ENCODE data around the gene S100P. TPM values are rescaled to one million over a fixed set of nuclear protein-coding genes. Genes with fewer than 3 reads are reported as not detected.

S100P gene
- total and polyA plus RNA-seq, 3 experiments from 2014 or later = 1.0 to 1.7 (median 1.2) TPM

- Histone ChIP-seq H3K4me3 (ENCODE audit: low read length) (no peak overlapping the region), H3K36me3 (ENCODE audit: insufficient read depth, low read length) (peaks cover 10% of the 10 kb centered on the region), H3K27ac (ENCODE audit: low read depth, low read length) (no peak overlapping the region), H3K4me1 (ENCODE audit: insufficient read depth, low read length) (peaks cover 60% of the 10 kb centered on the region), H3K27me3 (ENCODE audit: insufficient read depth, low read length, poor library complexity, severe bottlenecking) (no peaks in the 10 kb centered on the region), H3K9me3 (ENCODE audit: low read length) (no peaks in the 10 kb centered on the region)
- Mint-ChIP-seq H3K27me3 (peaks cover 0 to 3% of the 10 kb centered on the region in 2 donors), H3K36me3 (peaks cover 3 to 44% (median 11%) of the 10 kb centered on the region in 3 donors), H3K27ac (peak overlapping the region; percentile 74 to 94 (median 86)), H3K9me3 (no peaks in the 10 kb centered on the region), H3K4me1 (peaks cover 62 to 81% (median 77%) of the 10 kb centered on the region in 3 donors), H3K4me3 (peak overlapping the region in 3 of 7 donors; percentile 8 to 54 (median 47))
- POLR2A ChIA-PET = interaction anchor here (0.6 to 2.6 kb wide), 4 partner anchors 9 to 368 kb away, joined by 3 to 17 read pairs (median 3); partner anchors contain the start of gene GRPEL1
- CTCF ChIA-PET = interaction anchor here (1.0 to 29.4 kb wide), 5 partner anchors 10 to 27 kb away, joined by 4 to 369 read pairs (median 13); partner anchors contain the start of gene MRFAP1L1
- DNase-seq = no peak
Observed at GRCh38 chr4:6699903-6700302, 6.2 kb downstream of the S100P start.

- Mint-ChIP-seq H3K9me3 (no peaks in the 10 kb centered on the region), H3K4me1 (peaks cover 63 to 81% (median 77%) of the 10 kb centered on the region in 3 donors), H3K27me3 (peaks cover 0 to 3% of the 10 kb centered on the region in 2 donors), H3K4me3 (no peak overlapping the region), H3K27ac (peak overlapping the region in 5 of 8 donors; percentile 47 to 90 (median 61)), H3K36me3 (peaks cover 3 to 56% (median 17%) of the 10 kb centered on the region in 3 donors)
- Histone ChIP-seq H3K9me3 (ENCODE audit: low read length) (no peaks in the 10 kb centered on the region), H3K27ac (ENCODE audit: low read depth, low read length) (no peak overlapping the region), H3K4me1 (ENCODE audit: insufficient read depth, low read length) (peaks cover 60% of the 10 kb centered on the region), H3K36me3 (ENCODE audit: insufficient read depth, low read length) (peaks cover 14% of the 10 kb centered on the region), H3K4me3 (ENCODE audit: low read length) (no peak overlapping the region), H3K27me3 (ENCODE audit: insufficient read depth, low read length, poor library complexity, severe bottlenecking) (no peaks in the 10 kb centered on the region)
- CTCF ChIA-PET = interaction anchor here (0.7 to 29.4 kb wide), 7 partner anchors 11 to 173 kb away, joined by 3 to 369 read pairs (median 6); a partner anchor contains a TSS
- DNase-seq = peak in 2 of 5 donors; percentile 36 to 44
- POLR2A ChIA-PET = interaction anchor here (1.3 to 2.6 kb wide), 2 partner anchors 11 to 27 kb away, joined by 6 to 17 read pairs; no protein-coding TSS in a partner anchor
Observed at GRCh38 chr4:6701371-6701770, 7.7 kb downstream of the S100P start.

- H3K36me3 ChIP-seq (ENCODE audit: insufficient read depth, low read length) = peaks cover 24% of the 10 kb centered on the region
- ChIA-PET POLR2A (interaction anchor here (0.9 kb wide), 1 partner anchor 12 kb away, joined by 4 read pairs; no protein-coding TSS in a partner anchor), CTCF (interaction anchor here (1.0 to 29.4 kb wide), 3 partner anchors 12 to 44 kb away, joined by 3 to 369 read pairs (median 39); a partner anchor contains a TSS)
- Mint-ChIP-seq H3K4me1 (peaks cover 66 to 85% (median 80%) of the 10 kb centered on the region in 3 donors), H3K27me3 (peaks cover 0 to 3% of the 10 kb centered on the region in 2 donors), H3K9me3 (no peaks in the 10 kb centered on the region), H3K36me3 (peaks cover 9 to 67% (median 22%) of the 10 kb centered on the region in 3 donors), H3K27ac (peak overlapping the region in 5 of 8 donors; percentile 23 to 56 (median 27)), H3K4me3 (no peak overlapping the region)
- no peak overlapping the region for H3K27ac ChIP-seq (ENCODE audit: low read depth, low read length)
- no peaks in the 10 kb centered on the region for H3K27me3 ChIP-seq (ENCODE audit: insufficient read depth, low read length, poor library complexity, severe bottlenecking)
- no peak overlapping the region for H3K4me3 ChIP-seq (ENCODE audit: low read length)
- peaks cover 61% of the 10 kb centered on the region for H3K4me1 ChIP-seq (ENCODE audit: insufficient read depth, low read length)
- no peak for DNase-seq
- H3K9me3 ChIP-seq (ENCODE audit: low read length) = no peaks in the 10 kb centered on the region
Observed at GRCh38 chr4:6702761-6703160, 9.1 kb downstream of the S100P start.

- no peaks in the 10 kb centered on the region for H3K9me3 ChIP-seq (ENCODE audit: low read length)
- Mint-ChIP-seq H3K27me3 (peaks cover 0 to 3% of the 10 kb centered on the region in 2 donors), H3K4me3 (peak overlapping the region in 1 of 7 donors; percentile 53), H3K4me1 (peaks cover 70 to 88% (median 83%) of the 10 kb centered on the region in 3 donors), H3K36me3 (peaks cover 14 to 77% (median 28%) of the 10 kb centered on the region in 3 donors), H3K27ac (peak overlapping the region; percentile 31 to 92 (median 78)), H3K9me3 (no peaks in the 10 kb centered on the region)
- ChIA-PET CTCF (interaction anchor here (1.3 to 29.4 kb wide), 5 partner anchors 13 to 170 kb away, joined by 4 to 369 read pairs (median 8); a partner anchor contains a TSS), POLR2A (interaction anchor here (1.4 kb wide), 1 partner anchor 28 kb away, joined by 4 read pairs; no protein-coding TSS in a partner anchor)
- no peaks in the 10 kb centered on the region for H3K27me3 ChIP-seq (ENCODE audit: insufficient read depth, low read length, poor library complexity, severe bottlenecking)
- no peak overlapping the region for H3K4me3 ChIP-seq (ENCODE audit: low read length)
- no peak overlapping the region for H3K27ac ChIP-seq (ENCODE audit: low read depth, low read length)
- H3K36me3 ChIP-seq (ENCODE audit: insufficient read depth, low read length) = peaks cover 25% of the 10 kb centered on the region
- no peak for DNase-seq
- H3K4me1 ChIP-seq (ENCODE audit: insufficient read depth, low read length) = peaks cover 62% of the 10 kb centered on the region
Observed at GRCh38 chr4:6703786-6704185, 10.1 kb downstream of the S100P start.

GRCh38 chr4:6705646-6706045 is 12.0 kb downstream of the S100P start:
- Mint-ChIP-seq H3K27me3 (peaks cover 0 to under 1% of the 10 kb centered on the region in 2 donors), H3K36me3 (peaks cover 14 to 74% (median 28%) of the 10 kb centered on the region in 3 donors), H3K4me1 (peaks cover 71 to 88% (median 82%) of the 10 kb centered on the region in 3 donors), H3K9me3 (no peaks in the 10 kb centered on the region), H3K27ac (peak overlapping the region; percentile 20 to 95 (median 66)), H3K4me3 (peak overlapping the region in 6 of 7 donors; percentile 6 to 64 (median 42))
- H3K27me3 ChIP-seq (ENCODE audit: insufficient read depth, low read length, poor library complexity, severe bottlenecking) = no peaks in the 10 kb centered on the region
- no peaks in the 10 kb centered on the region for H3K9me3 ChIP-seq (ENCODE audit: low read length)
- no peak for DNase-seq
- CTCF ChIA-PET = interaction anchor here (1.0 to 29.4 kb wide), 6 partner anchors 9 to 33 kb away, joined by 3 to 369 read pairs (median 6); a partner anchor contains a TSS
- no peak overlapping the region for H3K27ac ChIP-seq (ENCODE audit: low read depth, low read length)
- no peak overlapping the region for H3K4me3 ChIP-seq (ENCODE audit: low read length)
- POLR2A ChIA-PET = interaction anchor here (0.6 to 0.7 kb wide), 2 partner anchors 74 to 79 kb away, joined by 3 to 4 read pairs; no protein-coding TSS in a partner anchor
- H3K4me1 ChIP-seq (ENCODE audit: insufficient read depth, low read length) = peaks cover 57% of the 10 kb centered on the region
- H3K36me3 ChIP-seq (ENCODE audit: insufficient read depth, low read length) = peaks cover 25% of the 10 kb centered on the region

GRCh38 chr4:6706173-6706572 is 12.5 kb downstream of the S100P start:
- no peak for DNase-seq
- Mint-ChIP-seq H3K4me3 (peak overlapping the region in 6 of 7 donors; percentile 17 to 64 (median 36)), H3K36me3 (peaks cover 14 to 72% (median 27%) of the 10 kb centered on the region in 3 donors), H3K4me1 (peaks cover 71 to 88% (median 84%) of the 10 kb centered on the region in 3 donors), H3K27ac (peak overlapping the region in 6 of 8 donors; percentile 1 to 95 (median 60)), H3K27me3 (no peaks in the 10 kb centered on the region), H3K9me3 (no peaks in the 10 kb centered on the region)
- ChIA-PET POLR2A (interaction anchor here (0.6 to 4.5 kb wide), 3 partner anchors 16 to 78 kb away, joined by 3 to 50 read pairs (median 41); a partner anchor contains a TSS), CTCF (interaction anchor here (1.0 to 29.4 kb wide), 7 partner anchors 10 to 33 kb away, joined by 3 to 369 read pairs (median 6); a partner anchor contains a TSS)
- Histone ChIP-seq H3K9me3 (ENCODE audit: low read length) (no peaks in the 10 kb centered on the region), H3K27me3 (ENCODE audit: insufficient read depth, low read length, poor library complexity, severe bottlenecking) (no peaks in the 10 kb centered on the region), H3K4me1 (ENCODE audit: insufficient read depth, low read length) (peaks cover 59% of the 10 kb centered on the region), H3K36me3 (ENCODE audit: insufficient read depth, low read length) (peaks cover 25% of the 10 kb centered on the region), H3K4me3 (ENCODE audit: low read length) (no peak overlapping the region), H3K27ac (ENCODE audit: low read depth, low read length) (no peak overlapping the region)

- H3K36me3 ChIP-seq (ENCODE audit: insufficient read depth, low read length) = peaks cover 15% of the 10 kb centered on the region
- Mint-ChIP-seq H3K27me3 (no peaks in the 10 kb centered on the region), H3K4me1 (peaks cover 57 to 64% (median 64%) of the 10 kb centered on the region in 3 donors), H3K36me3 (peaks cover 11 to 46% (median 22%) of the 10 kb centered on the region in 3 donors), H3K9me3 (no peaks in the 10 kb centered on the region), H3K4me3 (peak within 1 kb of the TSS; percentile 98 to 100 (median 99)), H3K27ac (peak within 1 kb of the TSS; percentile 93 to 100 (median 98))
- peaks cover 51% of the 10 kb centered on the region for H3K4me1 ChIP-seq (ENCODE audit: insufficient read depth, low read length)
- H3K4me3 ChIP-seq (ENCODE audit: low read length) = peak within 1 kb of the TSS; percentile 88
- CTCF ChIA-PET = interaction anchor here (0.7 to 29.4 kb wide), 13 partner anchors 9 to 361 kb away, joined by 3 to 369 read pairs (median 6); partner anchors contain the start of gene MRFAP1
- no peaks in the 10 kb centered on the region for H3K9me3 ChIP-seq (ENCODE audit: low read length)
- no peaks in the 10 kb centered on the region for H3K27me3 ChIP-seq (ENCODE audit: insufficient read depth, low read length, poor library complexity, severe bottlenecking)
- DNase-seq = peak; percentile 96 to 98 (median 97)
- peak within 1 kb of the TSS; percentile 88 for H3K27ac ChIP-seq (ENCODE audit: low read depth, low read length)
- POLR2A ChIA-PET = interaction anchor here (0.6 to 4.5 kb wide), 12 partner anchors 10 to 361 kb away, joined by 3 to 50 read pairs (median 4); partner anchors contain the start of genes GRPEL1, MRFAP1, S100P and TBC1D14
Observed at GRCh38 chr4:6709230-6710114, 15.8 kb downstream of the S100P start, which contains the start of gene MRFAP1L1. MRFAP1L1 (minus strand) TSS chr4:6709865; CDS start chr4:6709629, 236 bp downstream.
